Kidney (tissue), 14 donors: ENCODE data around the gene CATSPERD. TPM values are rescaled to one million over a fixed set of nuclear protein-coding genes. Genes with fewer than 3 reads are reported as not detected.
A peak's percentile ranks its signal among the peaks of the same experiment; 100 is the strongest.

Experiments
- DNase-seq, 5 donors: peaks; one replicate each; pipeline ENCODE4 v3.0.0-alpha.2; 2013 to 2020
- FAIRE-seq: peaks from 2 replicates; lab custom pipeline; 2012; peaks lifted over from hg19 to GRCh38; lab: Jason Lieb, UNC
- H3K27ac ChIP-seq, 2 donors: one replicate each; pipeline ENCODE4 v1.7.0; 2013; ENCODE audit warnings: low read depth in 2 of 2, low read length in 2 of 2, inconsistent platforms in 1 of 2
- H3K27me3 ChIP-seq: one replicate; pipeline ENCODE4 v1.7.1; 2013; ENCODE audit warnings: low read length, inconsistent platforms; ENCODE audit not compliant: control insufficient read depth, insufficient read depth
- H3K36me3 ChIP-seq, 3 donors: one replicate each; pipeline versions ENCODE4 v1.7.0 to v1.7.1; 2013; ENCODE audit warnings: low read length in 3 of 3, control low read depth in 1 of 3, inconsistent platforms in 1 of 3; ENCODE audit not compliant: insufficient read depth in 3 of 3, control insufficient read depth in 2 of 3
- H3K4me1 ChIP-seq, 3 donors: one replicate each; pipeline versions ENCODE4 v1.7.0 to v1.7.1; 2013; ENCODE audit warnings: low read length in 3 of 3, inconsistent platforms in 1 of 3, low read depth in 1 of 3; ENCODE audit not compliant: control insufficient read depth in 2 of 3, insufficient read depth in 2 of 3
- H3K4me3 ChIP-seq, 3 donors: one replicate each; pipeline versions ENCODE4 v1.7.0 to v1.8.1; 2013; ENCODE audit warnings: low read length in 3 of 3, control low read depth in 1 of 3, inconsistent platforms in 1 of 3
- H3K9ac ChIP-seq, 3 donors: one replicate each; pipeline versions ENCODE4 v1.7.0 to v1.7.1; 2013; ENCODE audit warnings: low read length in 3 of 3, control low read depth in 1 of 3, inconsistent platforms in 1 of 3
- H3K9me3 ChIP-seq, 3 donors: one replicate each; pipeline versions ENCODE4 v1.7.0 to v1.7.1; 2013; ENCODE audit warnings: low read length in 3 of 3, control low read depth in 1 of 3, inconsistent platforms in 1 of 3; ENCODE audit not compliant: control insufficient read depth in 2 of 3, insufficient read depth in 1 of 3
- intact Hi-C: fragments of 100-400 bp; cut with DNase I; formaldehyde crosslinking; loops from one replicate; pipeline ENCODE4 v1.11.1; 2022
- polyA plus RNA-seq: library from polyadenylated mRNA; stranded (reverse); fragments of 350-450 nt; fragmentation: Illumina TruSeq; extraction: RNeasy Lipid Tissue Mini Kit (QIAGEN cat#74804); gene quantifications from one replicate; pipeline ENCODE4 v1.2.3, GENCODE V29; 2014; ENCODE audit warnings: low read depth, low replicate concordance; ENCODE audit not compliant: insufficient read depth
- total RNA-seq: library from RNA; stranded (reverse); fragmentation: NEBNext Ultra II Directional; extraction: Animal tissue kit (Norgen Biotek cat#: 25700); gene quantifications from one replicate; pipeline ENCODE4 v1.2.1, GENCODE V29; 2021
- TF ChIP-seq, protein P1 (sequence below): IDR thresholded peaks from 3 replicates; pipeline ENCODE4 v1.5.1; 2012; ENCODE audit warnings: mild to moderate bottlenecking, moderate library complexity, borderline replicate concordance; ENCODE audit not compliant: insufficient read depth; ENCODE audit errors: extremely low read depth
- donor health status: control.
- donor health status: control.
- donor health status: control.
- donor health status: control.
- donor health status: control.
- donor health status: DM: yes; HTN: yes; CAD: no.
- donor health status: Normal renal cell carcinoma (clear cell type).

Gene CATSPERD
- total and polyA plus RNA-seq, 2 donors from 2014 or later, result not detected

- Histone ChIP-seq H3K9me3 (no peaks in the 10 kb centered on the region), H3K36me3 (no peaks in the 10 kb centered on the region), H3K4me3 (no peak overlapping the region), H3K4me1 (peaks cover 0 to 10% (median 0%) of the 10 kb centered on the region in 3 donors), H3K27ac (no peak overlapping the region), H3K27me3 (no peaks in the 10 kb centered on the region), H3K9ac (no peak overlapping the region)
- TF ChIP-seq, protein P1, sequence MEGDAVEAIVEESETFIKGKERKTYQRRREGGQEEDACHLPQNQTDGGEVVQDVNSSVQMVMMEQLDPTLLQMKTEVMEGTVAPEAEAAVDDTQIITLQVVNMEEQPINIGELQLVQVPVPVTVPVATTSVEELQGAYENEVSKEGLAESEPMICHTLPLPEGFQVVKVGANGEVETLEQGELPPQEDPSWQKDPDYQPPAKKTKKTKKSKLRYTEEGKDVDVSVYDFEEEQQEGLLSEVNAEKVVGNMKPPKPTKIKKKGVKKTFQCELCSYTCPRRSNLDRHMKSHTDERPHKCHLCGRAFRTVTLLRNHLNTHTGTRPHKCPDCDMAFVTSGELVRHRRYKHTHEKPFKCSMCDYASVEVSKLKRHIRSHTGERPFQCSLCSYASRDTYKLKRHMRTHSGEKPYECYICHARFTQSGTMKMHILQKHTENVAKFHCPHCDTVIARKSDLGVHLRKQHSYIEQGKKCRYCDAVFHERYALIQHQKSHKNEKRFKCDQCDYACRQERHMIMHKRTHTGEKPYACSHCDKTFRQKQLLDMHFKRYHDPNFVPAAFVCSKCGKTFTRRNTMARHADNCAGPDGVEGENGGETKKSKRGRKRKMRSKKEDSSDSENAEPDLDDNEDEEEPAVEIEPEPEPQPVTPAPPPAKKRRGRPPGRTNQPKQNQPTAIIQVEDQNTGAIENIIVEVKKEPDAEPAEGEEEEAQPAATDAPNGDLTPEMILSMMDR, result peak; percentile 95
- FAIRE-seq, result no peak
- peak; percentile 95 to 98 (median 96) for DNase-seq
- intact Hi-C loops, result loop anchor here (10.0 kb wide), 1 partner anchor 91 kb away; no protein-coding TSS in a partner anchor
Observed at GRCh38 chr19:5803752-5804515, 83.5 kb downstream of the CATSPERD start.

- Histone ChIP-seq H3K4me3 (peak within 1 kb of the TSS in 1 of 3 donors; percentile 21), H3K9me3 (no peaks in the 10 kb centered on the region), H3K4me1 (peaks cover 0 to 10% (median 0%) of the 10 kb centered on the region in 3 donors), H3K27me3 (no peaks in the 10 kb centered on the region), H3K9ac (no peak within 1 kb of the TSS), H3K36me3 (no peaks in the 10 kb centered on the region), H3K27ac (no peak within 1 kb of the TSS)
- TF ChIP-seq, protein P1, result no peak
- peak; percentile 28 to 82 (median 54) for DNase-seq
- intact Hi-C loops, result loop anchor here (10.0 kb wide), 1 partner anchor 90 kb away; no protein-coding TSS in a partner anchor
- no peak for FAIRE-seq
Observed at GRCh38 chr19:5804516-5805461, 84.4 kb downstream of the CATSPERD start, which contains the start of gene NRTN. NRTN (plus strand) TSS chr19:5805067; CDS start chr19:5824166, 19,099 bp downstream.

- no peak overlapping the region for H3K27ac ChIP-seq
- H3K9me3 ChIP-seq, result no peaks in the 10 kb centered on the region
- no peak overlapping the region for H3K9ac ChIP-seq
- DNase-seq (peak; percentile 86 to 94 (median 91)), FAIRE-seq (no peak)
- no peaks in the 10 kb centered on the region for H3K36me3 ChIP-seq
- H3K4me3 ChIP-seq, result peak overlapping the region in 1 of 3 donors; percentile 21
- TF ChIP-seq, protein P1, result peak; percentile 63
- intact Hi-C loops, result loop anchor here (10.0 kb wide), 1 partner anchor 89 kb away; no protein-coding TSS in a partner anchor
- H3K4me1 ChIP-seq, result peaks cover 0 to 10% (median 0%) of the 10 kb centered on the region in 3 donors
- H3K27me3 ChIP-seq, result no peaks in the 10 kb centered on the region
Observed at GRCh38 chr19:5805462-5806132, 85.2 kb downstream of the CATSPERD start.
